GM19395 (cell line): ENCODE results near the gene RALGDS.

ENCODE experiments used
- ATAC-seq: cut with Tn5 transposase; IDR thresholded peaks from one replicate; pipeline ENCODE4 v1.9.1; 2021; ENCODE audit warnings: mild to moderate bottlenecking, moderate library complexity; ENCODE audit not compliant: unreplicated experiment

RALGDS gene

DNA sequence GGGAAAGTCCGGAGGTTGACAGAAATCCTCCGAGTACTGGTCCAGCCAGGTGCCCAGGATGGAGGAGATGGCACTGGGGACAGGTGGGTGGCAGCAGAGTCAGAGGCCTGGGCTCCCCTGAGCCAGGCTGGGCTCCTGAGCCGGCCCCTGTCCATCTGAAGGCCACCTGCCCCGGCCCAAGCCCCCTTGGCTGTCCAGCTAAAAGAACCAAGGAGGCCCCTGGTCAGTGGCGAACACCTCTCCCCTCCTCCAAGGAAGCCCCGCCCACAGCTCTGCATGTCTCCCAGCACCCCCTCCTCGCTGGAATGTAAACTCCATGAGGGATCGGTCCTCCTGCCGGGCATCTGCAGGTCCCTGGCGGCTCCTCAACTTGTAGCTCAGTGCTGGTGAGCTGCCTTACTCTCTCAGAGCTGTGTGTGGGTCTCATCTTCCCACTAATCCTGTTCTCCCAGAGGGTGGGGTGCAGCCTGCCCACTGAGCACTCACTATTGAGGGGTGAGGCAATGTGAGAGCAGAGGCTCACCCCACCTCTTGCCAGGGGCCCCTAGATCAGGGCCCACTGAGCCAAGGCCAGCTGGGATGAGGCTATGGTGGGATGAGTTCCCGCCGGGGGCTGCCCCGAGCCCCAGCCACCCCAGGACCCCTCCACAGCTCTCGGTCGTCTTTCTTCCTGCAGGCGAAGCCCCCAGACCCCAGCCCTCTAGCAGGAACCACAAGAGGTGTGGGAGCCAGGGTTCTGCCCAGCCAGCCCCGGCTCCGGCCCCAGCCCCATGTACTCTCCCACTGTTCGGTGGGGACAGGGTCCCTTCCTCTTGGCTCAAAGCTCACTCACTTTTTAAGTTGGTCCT, 12.0 kb downstream of the RALGDS start:
- no peak for ATAC-seq

DNA sequence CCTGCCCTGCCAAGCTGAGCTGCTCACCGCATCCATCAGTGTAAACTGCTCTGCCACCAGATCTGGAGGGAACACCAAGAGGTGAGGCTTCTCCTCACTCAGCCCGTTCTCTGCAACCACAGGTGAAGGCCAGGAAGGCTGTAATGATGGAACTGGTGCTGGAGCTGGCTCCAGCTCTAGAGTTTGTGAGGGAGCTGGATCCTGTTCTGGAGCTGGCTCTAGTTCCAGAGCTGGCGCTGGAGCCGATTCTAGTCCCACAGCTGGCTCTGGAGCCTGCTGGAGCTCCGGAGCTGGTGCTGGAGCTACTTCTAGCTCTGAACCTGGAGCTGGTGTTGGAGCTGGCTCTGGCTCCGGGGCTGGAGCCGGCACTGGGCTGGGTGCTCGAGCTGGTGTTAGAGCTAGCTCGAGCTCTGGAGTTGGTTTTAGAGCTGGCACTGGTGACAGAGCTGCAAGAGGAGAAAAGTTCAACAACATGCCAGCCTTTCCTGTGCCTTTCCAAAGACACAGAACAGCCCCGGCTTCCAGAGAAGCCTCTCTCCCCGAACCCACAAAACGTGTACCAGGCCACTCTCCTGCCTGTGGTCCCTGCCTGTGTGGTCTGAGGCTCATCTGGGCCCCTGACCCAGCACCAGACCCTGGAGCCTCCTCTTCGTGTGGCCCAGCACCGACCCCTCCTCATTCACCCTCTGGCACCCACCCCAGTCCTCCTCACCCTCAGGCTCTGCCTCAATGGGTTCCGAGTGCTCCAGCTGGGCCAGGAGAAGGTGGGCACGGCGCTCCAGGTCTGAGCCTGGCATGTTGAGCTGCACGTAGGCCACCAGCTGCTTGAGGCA, 12.9 kb downstream of the RALGDS start:
- ATAC-seq: no peak

DNA sequence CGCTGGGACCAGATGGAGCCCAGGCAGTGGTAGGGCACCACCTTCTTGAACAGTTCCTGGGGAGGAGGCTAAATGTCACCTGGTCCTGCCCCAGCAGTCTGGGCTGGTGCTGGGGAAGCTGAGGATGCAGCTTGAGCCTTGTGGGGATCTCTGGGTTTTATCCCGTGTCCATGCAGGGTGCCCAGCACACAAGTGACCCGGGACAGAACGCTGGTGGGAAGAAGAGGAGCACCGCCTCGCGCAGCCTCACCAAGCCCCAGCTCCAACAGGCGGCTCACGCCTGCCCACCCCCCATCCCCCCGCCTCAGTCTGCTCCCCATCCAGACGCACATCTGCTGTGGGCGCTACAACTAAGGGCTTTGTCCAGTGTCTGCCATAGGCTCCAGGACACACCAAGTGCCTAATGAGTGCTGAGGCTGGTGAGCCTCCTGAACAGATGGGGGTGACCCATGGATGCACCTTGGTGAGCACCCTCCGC, 13.8 kb downstream of the RALGDS start:
- no peak for ATAC-seq

GRCh38 chr9:133106511-133107244, 14.4 kb downstream of the RALGDS start:
- no peak for ATAC-seq

GRCh38 chr9:133105461-133105770, 15.6 kb downstream of the RALGDS start:
- ATAC-seq: no peak

- no peak for ATAC-seq
Measured at GRCh38 chr9:133104718-133105460, 16.2 kb downstream of the RALGDS start.

DNA sequence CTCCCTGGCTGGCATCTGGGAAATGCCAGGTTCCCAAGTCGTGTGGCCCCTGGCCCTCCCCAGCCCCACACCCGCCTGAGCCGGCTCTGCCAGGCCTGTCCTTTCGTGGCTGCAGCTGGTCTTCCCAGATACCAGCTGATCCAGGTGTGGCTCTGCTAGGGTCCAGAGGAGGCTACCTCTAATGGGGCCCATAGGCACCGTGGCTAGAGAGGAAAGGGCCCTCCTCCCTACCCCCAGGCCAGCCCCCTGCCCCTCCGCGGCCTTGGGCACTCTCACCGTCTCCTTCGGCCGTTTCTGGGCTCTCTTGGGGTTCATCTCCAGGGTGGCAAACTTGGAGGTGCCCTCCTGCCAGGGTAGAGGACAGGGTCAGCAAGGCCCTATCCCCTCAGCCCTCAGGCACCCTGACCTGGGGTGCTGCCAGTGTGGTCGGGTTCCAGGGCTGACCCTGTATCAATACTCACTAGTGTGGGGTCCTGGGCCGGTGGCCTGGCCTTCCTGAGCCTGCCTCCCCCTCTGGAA, 17.0 kb downstream of the RALGDS start:
- no peak for ATAC-seq

DNA sequence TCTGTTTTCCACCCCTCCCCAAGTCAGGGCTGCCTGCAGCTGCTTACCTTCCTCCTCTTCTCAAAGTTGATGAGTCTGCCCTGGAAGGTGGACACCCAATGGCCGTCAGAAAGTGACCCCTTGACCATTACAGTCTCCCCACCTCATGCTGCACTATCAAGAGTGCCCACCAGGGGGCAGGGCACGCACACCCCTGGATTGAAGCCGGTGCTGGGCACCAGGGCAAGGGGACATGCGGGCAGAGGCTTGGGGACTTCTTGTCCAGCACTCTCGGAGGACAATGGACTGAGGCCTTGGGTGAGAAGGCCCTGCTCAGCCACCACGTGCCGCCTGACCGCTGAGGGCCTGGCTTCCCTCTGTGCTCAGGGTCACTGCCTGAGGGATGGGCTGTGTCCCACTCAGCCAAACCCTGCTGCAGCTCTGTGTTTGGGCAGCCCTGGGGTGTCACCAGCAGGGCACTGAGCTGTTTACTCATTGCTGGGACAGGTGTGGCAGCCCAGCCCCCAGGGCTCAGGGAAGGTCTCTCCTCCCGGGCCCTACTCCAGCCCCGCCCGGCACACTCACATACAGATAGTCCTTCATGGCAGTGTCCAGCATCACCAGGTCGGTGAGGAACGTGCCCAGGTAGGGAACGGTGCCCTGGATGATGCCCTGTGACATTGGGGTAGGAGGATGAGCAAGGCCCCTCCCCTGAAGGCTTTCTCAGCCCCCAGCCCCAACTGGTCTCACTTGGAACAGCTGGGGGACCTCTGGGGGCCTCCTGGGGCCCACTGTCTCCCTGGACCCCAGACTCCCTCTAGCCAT, 17.7 kb downstream of the RALGDS start:
- ATAC-seq: no peak

- ATAC-seq: no peak
Measured at GRCh38 chr9:133102190-133103021, 18.6 kb downstream of the RALGDS start.

DNA sequence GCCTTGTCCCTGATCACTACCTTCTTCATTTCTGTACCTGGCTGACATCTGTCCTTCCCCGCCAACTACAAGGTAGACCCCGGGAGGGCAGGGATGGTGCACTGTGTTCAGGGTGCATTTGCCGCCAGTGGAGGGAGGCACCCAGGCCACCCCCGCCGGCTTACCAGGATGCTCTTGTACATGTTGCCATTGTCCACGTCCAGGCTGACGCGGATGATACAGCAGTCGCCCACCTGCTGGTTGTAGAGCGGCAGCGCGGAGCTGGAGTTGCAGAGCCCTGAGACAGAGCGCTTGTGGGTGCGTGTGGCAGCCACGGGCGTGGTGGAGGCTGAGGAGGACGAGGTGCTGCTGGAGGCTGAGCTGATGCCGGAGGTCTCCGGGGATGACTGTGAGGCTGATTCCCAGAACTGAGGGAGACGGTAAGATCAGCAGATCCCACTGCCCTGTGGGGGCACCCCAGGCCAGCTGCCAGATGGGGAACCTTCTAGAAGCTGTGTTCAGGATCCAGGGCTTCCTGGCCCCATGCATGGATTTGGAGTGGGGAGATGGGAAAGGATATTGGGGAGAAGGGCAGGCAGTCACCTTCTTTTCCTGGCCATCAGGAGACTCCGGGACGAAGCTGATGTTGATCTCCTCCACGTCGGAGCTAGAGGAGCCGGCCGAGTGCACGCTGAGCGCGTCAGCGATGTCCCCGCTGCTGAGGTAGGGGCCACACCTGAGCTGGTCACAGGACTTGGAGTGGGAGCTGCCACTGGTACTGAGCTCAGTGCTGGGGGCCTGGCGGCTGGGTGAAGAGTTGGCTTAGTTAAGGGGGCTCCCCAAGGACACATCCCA, 19.5 kb downstream of the RALGDS start:
- ATAC-seq: no peak

GRCh38 chr9:133100506-133101355, 20.3 kb downstream of the RALGDS start:
- ATAC-seq: no peak

- ATAC-seq: no peak
Measured at GRCh38 chr9:133099726-133100505, 21.1 kb downstream of the RALGDS start.

DNA sequence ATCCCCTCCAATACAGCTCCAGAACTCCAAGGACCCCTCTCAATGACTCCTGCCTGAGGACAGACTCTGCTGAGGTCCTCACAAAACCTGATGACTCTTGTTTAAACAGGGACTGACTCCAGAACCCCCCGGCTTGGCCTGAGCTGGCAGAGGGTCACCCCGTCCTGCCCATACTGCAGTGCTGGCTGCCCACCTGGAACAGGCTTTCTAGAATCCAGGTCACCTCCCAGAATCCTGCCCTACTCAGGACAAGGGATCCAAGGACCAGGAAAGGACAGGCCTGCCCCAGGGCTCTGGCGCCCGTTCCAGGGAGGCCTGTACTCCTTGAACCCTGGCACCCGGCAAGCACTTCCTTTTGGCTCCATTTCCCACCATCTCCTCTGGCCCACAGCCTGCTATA, 22.2 kb downstream of the RALGDS start:
- no peak for ATAC-seq

- ATAC-seq: no peak
Measured at GRCh38 chr9:133098104-133098754, 22.8 kb downstream of the RALGDS start.

GRCh38 chr9:133094842-133095393, 26.1 kb downstream of the RALGDS start:
- no peak for ATAC-seq
